GM18519 (cell line): ENCODE data around the gene RGS6.

Source experiments
- ATAC-seq: cut with Tn5 transposase; IDR thresholded peaks from one replicate; pipeline ENCODE4 v1.9.1; 2021; ENCODE audit warnings: mild to moderate bottlenecking, moderate library complexity; ENCODE audit not compliant: unreplicated experiment, low FRiP score

Gene RGS6

GRCh38 chr14:71942904-71943694 lies 10.9 kb downstream of the RGS6 start:
- no peak for ATAC-seq

- no peak for ATAC-seq
Observed at GRCh38 chr14:71943695-71944018, 11.4 kb downstream of the RGS6 start.

- no peak for ATAC-seq
Observed at GRCh38 chr14:71947947-71948500, 15.8 kb downstream of the RGS6 start.

- no peak for ATAC-seq
Observed at GRCh38 chr14:71952381-71953363, 20.4 kb downstream of the RGS6 start.

GRCh38 chr14:71956920-71957563 lies 24.8 kb downstream of the RGS6 start:
- peak; percentile 76 for ATAC-seq

- no peak for ATAC-seq
Observed at GRCh38 chr14:71959055-71959454, 26.8 kb downstream of the RGS6 start.

GRCh38 chr14:71960494-71961353 lies 28.5 kb downstream of the RGS6 start:
- no peak for ATAC-seq

GRCh38 chr14:71961972-71962371 lies 29.7 kb downstream of the RGS6 start:
- ATAC-seq, result no peak

- ATAC-seq, result no peak
Observed at GRCh38 chr14:71964716-71965115, 32.5 kb downstream of the RGS6 start.

- ATAC-seq, result no peak
Observed at GRCh38 chr14:71966528-71966927, 34.3 kb downstream of the RGS6 start.

- no peak for ATAC-seq
Observed at GRCh38 chr14:71967704-71968103, 35.5 kb downstream of the RGS6 start.

- ATAC-seq, result no peak
Observed at GRCh38 chr14:71970272-71970671, 38.0 kb downstream of the RGS6 start.

- no peak for ATAC-seq
Observed at GRCh38 chr14:71985538-71986189, 53.4 kb downstream of the RGS6 start.

GRCh38 chr14:71988476-71988875 lies 56.2 kb downstream of the RGS6 start:
- ATAC-seq, result no peak

- ATAC-seq, result no peak
Observed at GRCh38 chr14:71988939-71989338, 56.7 kb downstream of the RGS6 start.

GRCh38 chr14:71994416-71994815 lies 62.2 kb downstream of the RGS6 start:
- no peak for ATAC-seq

- ATAC-seq, result no peak
Observed at GRCh38 chr14:71995741-71996140, 63.5 kb downstream of the RGS6 start.

GRCh38 chr14:71996610-71997009 lies 64.4 kb downstream of the RGS6 start:
- ATAC-seq, result no peak

- no peak for ATAC-seq
Observed at GRCh38 chr14:72000907-72001306, 68.7 kb downstream of the RGS6 start.
